Endothelial cell of umbilical vein (primary cell): ENCODE data around the gene CACNA1C.

ENCODE experiments used
- CTCF ChIP-seq, 2 donors: IDR thresholded peaks; 1 replicate in 1 of 2; 2 replicates in 1 of 2; pipeline ENCODE4 v1.5.1; 2011; ENCODE audit warnings: low read length in 2 of 2, mild to moderate bottlenecking in 2 of 2, moderate library complexity in 2 of 2, control low read depth in 1 of 2, inconsistent platforms in 1 of 2, low read depth in 1 of 2; ENCODE audit not compliant: insufficient read depth in 1 of 2; ENCODE audit errors: extremely low read depth in 1 of 2
- EZH2 ChIP-seq: IDR thresholded peaks from 2 replicates; pipeline ENCODE4 v1.6.1; 2012; ENCODE audit warnings: borderline replicate concordance, low read depth, mild to moderate bottlenecking, moderate library complexity, low read length, inconsistent platforms; ENCODE audit not compliant: severe bottlenecking
- MYC ChIP-seq: IDR thresholded peaks from one replicate; pipeline ENCODE4 v1.6.1; 2011; ENCODE audit warnings: mild to moderate bottlenecking, low read depth, low read length
- POLR2A ChIP-seq: IDR thresholded peaks from 2 replicates; pipeline ENCODE4 v1.6.1; 2012; ENCODE audit warnings: low read depth, mild to moderate bottlenecking, control low read depth, low read length
- POLR2AphosphoS5 ChIP-seq: IDR thresholded peaks from 2 replicates; pipeline ENCODE4 v1.6.1; 2012; ENCODE audit warnings: low read depth, mild to moderate bottlenecking, control low read depth, low read length, moderate library complexity; ENCODE audit not compliant: insufficient read depth

GRCh38 chr12:2683283-2684025, 630.7 kb downstream of the CACNA1C start:
- TF ChIP-seq POLR2A (no peak), EZH2 (no peak), POLR2AphosphoS5 (no peak), MYC (no peak), CTCF (IDR thresholded peaks at IDR 0.05; ENCODE audit: extremely low read depth in 1 of 2, insufficient read depth in 1 of 2, low read depth in 1 of 2, low read length in 2 of 2) (no peak)
